NCI-H1694 (cell line): ENCODE measurements around the gene HMGCS2.

Source experiments
- DNase-seq: peaks from one replicate; lab custom pipeline; 2025; lab: John Stamatoyannopoulos, UW

HMGCS2 gene

DNA sequence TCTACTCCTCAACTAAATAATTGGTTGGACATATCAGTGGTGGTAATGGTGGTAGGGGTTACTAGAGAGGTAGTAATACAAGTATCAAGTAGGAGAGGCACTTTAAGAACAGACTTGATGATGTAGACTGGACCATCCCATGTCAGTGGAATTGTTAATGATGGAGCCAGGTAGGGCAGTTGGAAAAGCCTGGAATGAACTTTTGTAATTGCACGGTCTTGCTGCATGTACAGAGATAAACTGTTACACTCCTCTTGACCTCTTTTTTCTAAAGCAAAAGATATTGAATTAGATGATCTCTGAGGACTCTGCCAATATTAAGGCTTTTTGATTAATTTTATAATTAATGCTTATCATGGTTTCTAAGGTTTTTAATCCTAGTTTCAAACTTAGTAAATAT is 5.8 kb downstream of the HMGCS2 start:
- DNase-seq, result no peak

DNA sequence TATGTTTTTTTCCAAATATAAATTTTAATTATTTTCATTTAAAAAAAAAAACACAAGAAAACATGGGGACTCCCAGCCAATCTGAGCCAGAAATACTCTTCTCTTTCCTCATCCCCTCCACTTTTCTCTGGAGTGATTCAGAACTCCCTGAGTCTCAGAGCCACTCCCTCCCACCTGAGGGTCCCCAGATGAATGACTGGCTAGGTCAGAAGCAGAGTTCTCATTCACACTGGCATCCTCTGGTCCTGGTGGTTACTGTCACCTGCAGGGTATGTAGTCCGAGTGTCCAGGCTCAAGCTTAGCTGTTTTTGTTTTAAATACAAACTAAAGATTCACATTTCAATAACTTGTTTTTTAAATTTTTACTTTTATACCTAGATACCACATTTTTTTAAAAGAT is 6.3 kb downstream of the HMGCS2 start:
- DNase-seq, result no peak

DNA sequence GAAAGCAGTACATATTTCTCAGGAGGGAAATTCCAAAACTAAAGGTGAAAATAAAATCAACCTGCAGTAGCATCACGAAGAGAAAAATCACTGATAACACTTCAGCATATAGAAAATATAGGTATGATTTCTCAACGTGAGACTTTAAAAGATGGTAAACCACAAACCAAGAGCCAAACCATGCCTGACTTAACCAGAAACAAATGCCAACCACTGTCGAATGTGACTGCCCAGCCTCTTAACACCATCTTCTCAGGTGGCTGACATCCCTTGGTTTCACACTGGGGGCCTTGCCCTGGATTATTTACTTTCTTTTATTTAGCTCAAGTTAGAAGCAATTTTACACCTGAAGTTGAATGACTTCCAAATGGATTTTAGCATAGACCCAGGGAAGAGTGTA is 10.1 kb downstream of the HMGCS2 start:
- DNase-seq, result no peak

DNA sequence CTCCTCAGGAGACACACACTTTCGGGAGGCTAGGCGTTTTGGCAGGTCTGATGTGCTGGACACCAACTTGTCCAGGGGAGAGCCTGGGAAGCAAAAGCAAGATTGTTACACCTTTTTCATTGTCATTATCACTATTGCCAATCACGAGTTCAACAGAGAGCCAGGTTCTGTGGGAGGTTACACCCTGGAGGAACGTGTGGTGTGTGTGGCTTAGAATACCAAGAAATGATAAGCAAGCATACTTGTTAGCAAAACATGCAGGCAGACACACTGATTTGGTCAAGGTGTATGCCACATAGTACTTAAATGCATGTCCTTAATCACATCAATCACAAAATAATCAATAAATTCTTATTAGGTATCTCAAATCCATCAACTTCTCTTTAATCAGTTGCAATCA is 16.1 kb downstream of the HMGCS2 start:
- no peak for DNase-seq

DNA sequence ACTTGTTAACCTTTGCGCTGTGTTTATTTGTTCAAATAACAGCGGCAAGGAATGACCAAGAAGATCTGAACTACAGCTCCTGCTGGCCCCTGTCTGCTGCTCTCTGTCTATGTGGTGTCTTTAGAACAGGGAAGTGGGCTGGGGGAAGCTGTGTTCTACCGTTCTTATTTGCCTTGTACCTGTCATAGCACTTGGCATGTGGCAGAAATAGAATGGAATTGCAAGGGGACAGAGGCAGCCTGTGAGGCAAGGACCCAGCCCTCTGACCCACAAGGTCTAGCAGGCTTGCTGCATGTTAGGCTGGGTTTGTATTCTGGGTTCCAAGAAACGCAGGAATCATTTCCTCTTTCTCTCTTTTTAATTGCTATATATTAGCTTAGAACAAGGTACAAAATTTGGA is 20.7 kb downstream of the HMGCS2 start:
- no peak for DNase-seq

DNA sequence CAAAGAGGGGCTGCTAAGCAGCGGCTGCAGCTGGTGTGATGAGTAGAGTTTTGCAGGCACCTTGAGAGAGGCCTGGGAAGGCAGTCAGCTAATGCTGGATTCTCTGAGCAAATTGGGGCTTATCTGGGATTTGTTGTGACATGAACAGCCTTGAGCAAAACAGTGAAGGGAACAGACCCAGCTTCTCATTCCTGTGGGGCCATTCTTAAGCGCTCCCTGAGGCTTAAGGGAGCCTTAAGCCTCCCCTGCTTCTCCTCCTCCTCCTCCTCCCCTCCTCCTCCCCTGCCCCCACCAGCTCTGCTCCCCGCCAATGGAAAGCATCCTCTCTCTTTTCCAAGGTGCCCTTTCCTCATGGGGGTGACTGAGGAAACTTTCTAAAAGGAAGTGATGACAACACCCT is 21.3 kb downstream of the HMGCS2 start:
- no peak for DNase-seq

DNA sequence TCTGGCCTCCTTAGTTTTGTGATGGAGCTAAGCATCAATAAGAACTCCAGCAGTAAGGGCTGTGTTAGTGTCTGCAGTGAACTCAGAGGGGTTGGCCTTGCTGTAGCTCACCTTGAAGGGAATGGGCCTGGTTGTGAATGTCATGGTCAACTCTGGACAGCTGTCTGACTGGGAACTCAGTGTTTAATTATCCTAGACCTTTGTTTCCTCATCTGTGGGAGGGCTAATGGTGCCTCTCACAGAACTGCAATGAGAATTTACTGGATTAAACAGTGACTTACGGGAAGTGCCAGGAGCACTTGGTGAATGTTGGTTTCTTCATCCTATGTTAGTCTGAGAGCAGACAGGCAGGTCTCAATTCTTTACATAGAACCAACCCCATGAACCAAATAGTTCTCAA is 23.7 kb downstream of the HMGCS2 start:
- DNase-seq, result no peak

DNA sequence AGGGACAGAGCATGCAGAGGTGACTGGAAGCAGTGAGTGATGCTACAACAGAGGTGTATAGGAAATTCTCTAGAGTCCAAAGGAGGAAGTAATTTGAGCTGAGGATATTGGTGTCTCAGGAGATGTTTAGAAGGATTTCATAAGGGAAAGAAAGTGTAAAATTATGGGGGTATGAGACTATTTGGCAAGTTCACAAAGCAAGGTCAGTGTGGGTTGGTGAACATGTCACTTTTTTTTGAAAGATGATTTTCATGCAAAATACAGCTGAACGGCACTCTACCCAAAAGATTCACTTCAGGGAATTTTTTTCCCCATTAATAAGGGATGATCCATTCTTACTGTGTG is 24.1 kb downstream of the HMGCS2 start:
- DNase-seq, result no peak

DNA sequence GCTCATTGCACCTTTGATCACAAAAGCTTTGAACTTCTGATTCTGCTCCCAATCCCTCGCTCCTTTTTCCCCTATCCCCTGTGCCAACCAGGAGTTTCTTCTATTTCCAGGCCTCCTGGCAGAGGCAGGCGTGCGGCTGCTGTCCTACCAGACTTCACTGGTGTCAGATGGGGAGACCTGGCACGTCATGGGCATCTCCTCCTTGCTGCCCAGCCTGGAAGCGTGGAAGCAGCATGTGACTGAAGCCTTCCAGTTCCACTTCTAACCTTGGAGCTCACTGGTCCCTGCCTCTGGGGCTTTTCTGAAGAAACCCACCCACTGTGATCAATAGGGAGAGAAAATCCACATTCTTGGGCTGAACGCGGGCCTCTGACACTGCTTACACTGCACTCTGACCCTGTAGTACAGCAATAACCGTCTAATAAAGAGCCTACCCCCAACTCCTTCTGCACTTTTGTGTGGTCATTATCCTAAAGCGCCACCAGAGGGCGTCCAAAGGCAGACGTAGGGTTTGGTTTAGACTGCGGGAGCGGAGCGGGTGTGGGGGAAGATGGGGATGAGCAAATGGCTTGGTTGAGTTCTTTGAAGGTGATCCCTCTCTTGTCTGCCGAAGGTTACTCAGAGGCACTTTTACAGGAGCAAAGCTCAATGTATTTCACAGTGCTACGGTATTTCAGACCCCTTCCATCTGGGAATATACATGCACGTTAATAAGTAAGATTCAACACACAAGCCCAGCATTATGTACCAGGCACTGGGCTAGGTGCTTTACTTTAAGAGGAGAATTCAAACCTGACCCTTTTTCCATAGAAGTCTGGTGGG is 24.7 kb downstream of the HMGCS2 start:
- peak; percentile 80 for DNase-seq

DNA sequence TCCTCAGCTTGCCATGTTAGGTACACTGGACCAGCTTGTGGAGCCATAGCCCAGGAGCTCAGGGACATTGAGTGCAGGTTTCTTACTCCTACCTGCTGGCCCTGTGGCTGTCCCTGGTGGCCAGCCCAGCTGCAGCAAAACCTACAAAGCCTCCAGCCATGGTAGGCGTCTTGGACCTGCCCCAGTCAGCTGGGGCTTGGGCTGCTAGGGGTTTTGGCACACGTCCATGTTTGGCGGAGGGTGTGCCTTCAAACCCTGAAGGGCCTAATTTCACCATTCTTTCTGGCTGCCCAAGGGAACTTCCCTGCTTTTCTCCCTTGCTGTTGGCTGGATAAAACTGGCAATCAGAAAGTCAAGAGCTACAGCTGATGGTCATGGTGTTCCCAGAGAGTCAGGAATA is 25.4 kb downstream of the HMGCS2 start:
- DNase-seq, result no peak

DNA sequence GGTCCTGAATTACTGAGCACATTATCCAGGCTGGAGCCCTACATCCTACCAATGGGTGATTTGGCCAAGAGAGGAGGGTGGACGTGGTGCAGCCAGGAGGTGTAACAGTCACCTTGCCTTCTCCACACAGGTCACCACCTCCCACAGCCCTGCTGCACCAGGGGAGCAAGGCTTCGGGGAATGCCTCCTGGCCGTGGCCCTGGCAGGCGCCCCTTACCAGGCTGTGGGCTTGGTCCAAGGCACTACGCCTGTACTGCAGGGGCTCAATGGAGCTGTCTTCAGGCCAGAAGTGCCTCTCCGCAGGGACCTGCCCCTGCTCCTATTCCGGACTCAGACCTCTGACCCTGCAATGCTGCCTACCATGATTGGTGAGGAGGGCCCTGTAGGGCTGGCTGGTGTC is 26.0 kb downstream of the HMGCS2 start:
- no peak for DNase-seq

DNA sequence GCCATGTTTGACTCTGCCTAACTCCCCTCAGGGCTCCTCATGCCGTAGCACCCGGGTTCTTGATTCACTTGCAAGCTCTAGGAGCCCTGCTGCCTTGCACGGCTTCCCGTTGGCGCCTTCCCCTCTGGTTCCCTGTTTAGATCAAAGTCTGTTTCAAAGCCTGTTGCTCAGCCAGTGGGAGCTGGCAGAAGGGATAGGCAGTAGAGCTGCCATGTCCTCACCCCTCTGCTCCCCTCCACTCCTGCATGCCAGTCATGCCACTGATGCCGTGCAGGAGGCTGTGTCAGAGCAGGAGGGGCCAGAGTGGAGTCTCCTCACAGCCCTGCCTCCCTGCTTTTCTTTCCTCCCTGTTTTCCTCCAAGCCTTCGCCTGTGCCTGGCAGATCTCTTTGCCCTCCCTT is 26.5 kb downstream of the HMGCS2 start:
- DNase-seq, result no peak

DNA sequence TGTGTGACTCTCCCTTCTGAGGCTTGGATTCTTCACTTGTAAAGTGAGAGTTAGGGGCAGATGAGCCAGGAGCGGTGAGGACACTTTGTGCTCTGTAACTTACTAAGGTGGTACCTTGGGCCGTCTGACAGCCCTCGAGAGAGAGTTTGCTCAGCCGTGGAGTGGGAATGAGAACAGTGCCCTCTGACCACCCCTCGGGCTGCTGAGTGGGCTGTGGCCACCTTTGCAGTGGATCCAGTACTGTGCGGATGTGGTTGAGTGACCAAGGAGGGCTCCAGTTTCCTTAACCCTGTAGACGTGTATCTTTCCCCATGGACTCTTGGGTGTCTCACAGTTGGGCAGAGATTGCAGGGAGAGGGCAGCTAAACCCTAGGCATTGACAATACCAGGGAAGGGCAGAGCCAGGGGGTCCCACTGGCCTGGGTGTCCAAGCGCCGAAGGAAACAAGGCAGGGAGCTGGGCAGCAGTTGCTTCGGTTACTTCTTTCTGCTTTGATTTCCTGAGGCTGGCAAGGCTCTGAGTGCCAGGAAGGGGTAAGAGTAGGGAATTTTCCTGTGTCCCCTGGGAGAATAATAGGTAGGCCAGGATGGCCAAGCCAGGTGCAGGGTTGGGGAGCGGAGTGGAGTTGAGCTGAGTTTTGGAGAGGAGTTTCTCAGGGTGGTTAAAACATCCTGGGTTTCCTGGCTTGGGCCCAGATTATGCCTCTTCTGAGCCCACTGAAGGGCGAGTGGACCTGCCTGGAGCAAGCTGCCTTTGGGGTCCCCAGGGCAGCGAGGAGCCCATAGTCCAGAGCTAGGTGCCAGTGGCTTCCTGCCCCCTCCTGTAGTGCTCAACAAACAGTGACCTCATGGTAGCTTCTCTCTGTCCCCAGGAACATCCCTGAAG is 27.6 kb downstream of the HMGCS2 start:
- DNase-seq, result no peak

DNA sequence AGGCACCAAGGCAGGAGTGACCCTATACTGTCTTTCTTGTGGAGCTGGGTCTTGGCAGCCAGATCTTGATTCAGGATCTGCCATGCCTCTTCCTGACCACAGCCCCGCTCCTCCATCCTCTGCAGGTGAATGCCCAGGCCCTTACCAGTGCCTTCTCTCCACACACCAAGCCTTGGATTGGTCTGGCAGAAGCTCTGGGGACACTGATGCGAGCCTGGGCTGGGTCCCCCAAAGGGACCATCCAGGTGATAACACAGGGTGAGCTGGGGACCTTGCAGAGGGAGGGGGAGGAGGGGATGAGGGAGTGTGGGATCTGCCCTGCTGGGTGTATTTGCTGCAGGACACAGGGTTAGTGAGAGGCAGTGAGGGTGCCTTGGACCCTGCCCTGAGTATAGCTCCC is 28.4 kb downstream of the HMGCS2 start:
- DNase-seq, result no peak

DNA sequence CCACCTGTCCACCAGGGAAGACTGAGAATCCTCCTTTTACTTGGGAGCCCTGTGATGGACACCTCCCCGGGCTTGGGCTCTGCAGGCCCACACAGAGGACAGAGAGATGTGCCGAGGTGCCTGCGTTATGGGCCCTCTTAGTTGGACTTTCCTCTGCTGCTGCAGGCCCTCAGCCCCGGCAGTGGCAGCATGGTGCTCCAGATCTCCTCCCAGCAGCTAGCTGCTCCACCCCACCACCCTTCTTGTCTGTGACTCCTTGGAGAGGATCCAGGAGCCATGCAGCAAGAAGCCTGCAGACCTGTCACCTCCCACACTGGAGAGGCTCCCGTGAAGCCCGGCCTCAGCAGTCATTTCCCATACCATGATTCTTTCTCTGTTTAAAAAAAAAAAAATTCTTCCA is 29.6 kb downstream of the HMGCS2 start:
- no peak for DNase-seq

DNA sequence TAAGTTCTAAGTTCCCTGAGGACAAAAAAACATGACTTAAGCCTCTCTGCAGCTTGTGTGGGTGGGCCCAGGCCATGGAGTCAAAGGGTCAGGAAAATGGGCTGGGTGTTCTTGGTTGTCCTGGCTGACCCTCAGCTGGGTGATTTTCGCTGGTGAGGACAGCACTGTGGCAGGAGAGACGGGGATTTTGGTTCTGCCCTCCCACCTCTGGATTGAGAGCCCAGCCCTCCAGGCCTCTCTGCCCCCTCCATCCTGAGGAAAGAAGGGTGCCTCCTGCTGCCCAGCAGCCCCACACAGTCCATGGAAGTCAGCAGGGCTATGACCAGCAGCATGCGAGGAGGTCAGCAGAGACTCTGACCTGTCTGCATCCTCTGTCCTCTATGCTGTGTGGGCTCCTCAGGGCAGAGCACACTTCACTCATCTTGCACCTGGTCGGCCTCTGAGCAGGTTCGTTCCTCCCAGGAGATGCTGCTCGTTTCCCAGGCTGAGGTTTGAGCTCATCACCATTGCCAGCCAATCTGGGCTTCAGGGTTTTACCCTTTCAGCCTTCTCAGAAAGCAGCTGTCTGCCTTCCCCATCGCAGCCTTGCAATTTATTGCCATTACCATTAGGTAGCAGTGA is 30.5 kb downstream of the HMGCS2 start:
- DNase-seq, result no peak

DNA sequence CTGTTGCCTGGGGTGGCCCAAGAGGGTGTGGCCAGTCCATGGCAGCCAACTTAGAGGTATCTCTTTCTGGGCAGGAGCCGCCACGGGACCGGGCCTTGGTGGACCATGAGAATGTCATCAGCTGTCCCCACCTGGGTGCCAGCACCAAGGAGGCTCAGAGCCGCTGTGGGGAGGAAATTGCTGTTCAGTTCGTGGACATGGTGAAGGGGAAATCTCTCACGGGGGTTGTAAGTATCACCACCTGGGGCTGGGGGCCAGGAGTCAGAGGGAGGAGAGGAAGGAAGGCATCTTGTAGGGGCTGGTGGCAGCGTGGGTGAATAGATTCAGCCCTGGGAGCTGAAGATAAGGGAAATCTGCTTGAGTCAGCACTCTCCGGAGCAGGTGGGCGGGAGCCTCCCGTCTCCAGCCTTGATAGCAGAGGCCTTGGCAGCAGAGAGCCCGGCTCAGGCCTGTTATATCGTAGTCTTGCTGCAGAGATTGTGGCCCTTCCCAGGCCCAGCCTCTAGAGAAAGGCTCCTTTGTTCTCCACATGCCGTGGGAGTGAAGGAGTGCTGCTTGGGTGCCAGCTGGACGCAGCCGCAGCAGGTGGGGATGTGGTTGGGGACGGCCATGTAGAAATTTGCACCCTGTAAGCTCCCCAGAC is 31.5 kb downstream of the HMGCS2 start:
- no peak for DNase-seq

DNA sequence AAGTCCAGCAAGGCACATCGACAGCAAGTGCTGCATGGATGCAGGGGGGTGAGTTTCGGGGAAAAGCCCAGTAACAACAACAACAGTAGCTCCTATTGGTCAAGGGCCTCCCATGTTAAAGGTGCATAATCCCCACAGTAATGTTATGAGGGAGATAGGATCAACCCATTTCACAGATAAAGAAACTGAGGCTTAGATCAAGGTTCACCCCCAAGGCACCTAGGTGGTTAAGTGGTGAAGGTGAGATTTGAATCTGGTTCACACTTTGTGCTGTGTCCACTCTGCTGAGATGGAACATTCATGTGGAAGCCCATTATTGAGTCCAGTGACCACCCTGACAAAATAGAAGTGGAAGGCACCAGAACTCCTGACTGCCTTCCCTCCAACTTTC is 32.1 kb downstream of the HMGCS2 start:
- DNase-seq, result no peak

DNA sequence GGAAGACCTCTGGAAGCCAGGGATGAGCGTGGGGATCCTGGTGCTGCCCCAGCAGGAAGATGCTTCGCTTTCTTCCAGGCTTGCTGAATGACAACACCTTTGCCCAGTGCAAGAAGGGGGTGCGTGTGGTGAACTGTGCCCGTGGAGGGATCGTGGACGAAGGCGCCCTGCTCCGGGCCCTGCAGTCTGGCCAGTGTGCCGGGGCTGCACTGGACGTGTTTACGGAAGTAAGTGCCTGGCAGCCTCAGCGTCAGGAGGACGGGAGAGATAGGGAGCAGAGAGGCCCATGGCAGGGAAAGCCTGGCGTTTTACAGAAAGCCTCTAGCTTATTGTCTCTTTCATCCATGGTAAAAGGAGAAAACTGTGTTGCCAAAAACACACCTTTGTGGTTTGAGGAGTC is 33.5 kb downstream of the HMGCS2 start:
- DNase-seq, result no peak

DNA sequence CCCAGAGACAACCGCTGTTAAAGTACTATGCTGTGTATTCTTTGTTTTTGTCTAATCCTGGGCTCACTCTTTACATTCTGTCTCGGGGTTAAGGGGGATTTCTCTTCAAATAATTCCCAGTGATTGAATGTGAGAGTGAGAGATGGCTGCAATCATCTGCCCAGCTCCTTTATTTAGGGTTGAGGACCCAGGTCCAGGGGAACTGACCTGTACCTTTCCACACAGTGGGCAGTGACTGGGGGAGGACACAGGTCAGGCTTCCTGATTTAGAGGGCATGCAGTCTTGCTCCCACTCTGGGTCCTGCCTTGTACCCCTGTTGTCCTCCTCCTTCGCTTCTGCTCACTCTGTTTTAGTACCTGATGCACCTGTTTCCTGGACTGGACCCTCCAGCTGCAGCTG is 35.0 kb downstream of the HMGCS2 start:
- DNase-seq, result no peak

DNA sequence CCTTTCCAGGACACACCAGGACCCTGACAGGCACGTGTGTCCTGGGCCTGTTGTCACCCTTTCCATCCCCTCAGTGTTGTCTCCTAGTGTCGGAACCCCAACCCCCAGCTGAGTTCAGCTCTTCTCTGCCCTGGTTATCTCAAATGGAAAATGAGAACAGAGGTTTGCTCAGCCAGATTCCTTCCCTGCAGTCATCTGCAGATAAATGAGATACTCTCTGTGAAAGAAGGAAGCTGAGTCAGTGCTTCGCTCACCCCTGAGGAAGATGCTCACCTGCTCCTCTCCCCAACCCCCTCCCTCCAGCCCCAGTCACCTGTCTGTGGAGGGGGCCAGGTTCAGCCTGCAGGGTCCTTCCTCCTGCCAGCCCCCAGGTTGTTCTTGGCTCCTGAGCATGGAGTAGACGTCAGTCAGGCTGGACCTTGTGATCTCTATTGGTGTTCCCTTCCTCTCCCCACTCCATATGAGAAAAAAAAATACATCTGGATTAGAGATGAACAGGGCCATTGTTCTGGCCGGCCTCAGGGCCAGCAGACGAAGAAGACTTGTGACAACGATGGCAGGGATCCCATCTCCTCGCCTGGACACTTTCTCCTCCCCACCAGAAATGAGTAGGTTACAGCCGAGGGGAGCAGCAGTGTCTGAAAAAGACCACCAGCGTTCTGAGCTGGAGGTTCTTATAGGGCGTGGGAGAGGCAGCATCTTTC is 36.1 kb downstream of the HMGCS2 start:
- no peak for DNase-seq
